Caco-2 (cell line): ENCODE results near the gene ESPN. TPM values are rescaled to one million over a fixed set of nuclear protein-coding genes. Genes with fewer than 3 reads are reported as not detected.
A peak's percentile ranks its signal among the peaks of the same experiment; 100 is the strongest.

Experiments used
- BruUV-seq: library from RNA; stranded (reverse); fragments of 400-500 nt; replicated peaks from 2 replicates; lab custom pipeline; 2021; lab: Mats Ljungman, UMichigan
- CTCF ChIA-PET: fragments of 300-600 bp; sonication (Branson Sonifier 250); formaldehyde crosslinking; loops from one replicate; lab custom pipeline; 2022; ENCODE audit warnings: antibody characterized with exemption; lab: Charles Lee
- POLR2A ChIA-PET: fragments of 300-600 bp; sonication (Branson Sonifier 250); formaldehyde crosslinking; loops from one replicate; lab custom pipeline; 2022; ENCODE audit warnings: antibody characterized with exemption; lab: Charles Lee
- DNase-seq, 2 experiments: peaks; one replicate each; pipeline versions ENCODE4 v3.0.0 to v3.0.0-alpha.2; 2020 to 2022
- H3K27me3 ChIP-seq: replicated peaks from 2 replicates; pipeline ENCODE4 v1.6.0; 2011; ENCODE audit warnings: low read length; ENCODE audit not compliant: control insufficient read depth, insufficient read depth
- H3K36me3 ChIP-seq: 2 replicates; pipeline ENCODE4 v1.5.1; 2011; ENCODE audit warnings: low read length; ENCODE audit not compliant: control insufficient read depth, insufficient read depth
- H3K4me1 ChIP-seq: fragments of 250-450 bp; sonication (Bioruptor Pico); 2 replicates; pipeline ENCODE4 v1.5.1; 2020; ENCODE audit warnings: mild to moderate bottlenecking
- H3K4me3 ChIP-seq: 2 replicates; pipeline ENCODE4 v1.5.1; 2011; ENCODE audit warnings: low read depth, mild to moderate bottlenecking, control low read depth, low read length
- H3K9me3 ChIP-seq: fragments of 250-450 bp; sonication (Bioruptor Pico); 2 replicates; pipeline ENCODE4 v1.5.1; 2020; ENCODE audit warnings: mild to moderate bottlenecking, moderate library complexity
- H3K27ac Mint-ChIP-seq: one replicate; pipeline ENCODE4 v1.8.0; 2022; ENCODE audit warnings: mixed read lengths; ENCODE audit not compliant: unreplicated experiment
- H3K27me3 Mint-ChIP-seq: one replicate; pipeline ENCODE4 v1.8.0; 2022; ENCODE audit warnings: mixed read lengths; ENCODE audit not compliant: insufficient read depth, unreplicated experiment
- H3K36me3 Mint-ChIP-seq: one replicate; pipeline ENCODE4 v1.8.0; 2022; ENCODE audit warnings: mild to moderate bottlenecking, mixed read lengths; ENCODE audit not compliant: insufficient read depth, unreplicated experiment
- H3K4me1 Mint-ChIP-seq: one replicate; pipeline ENCODE4 v1.8.0; 2022; ENCODE audit warnings: low read depth, mixed read lengths; ENCODE audit not compliant: unreplicated experiment
- H3K4me3 Mint-ChIP-seq: one replicate; pipeline ENCODE4 v1.8.0; 2022; ENCODE audit warnings: mild to moderate bottlenecking, moderate library complexity, mixed read lengths; ENCODE audit not compliant: unreplicated experiment
- H3K9me3 Mint-ChIP-seq: one replicate; pipeline ENCODE4 v1.8.0; 2022; ENCODE audit warnings: mixed read lengths; ENCODE audit not compliant: unreplicated experiment
- CTCF ChIP-seq, 2 experiments: fragments of 200-600 bp in 1 of 2; IDR thresholded peaks; 1 replicate in 1 of 2; 2 replicates in 1 of 2; pipeline versions ENCODE4 v1.5.1 to v1.8.0; 2011 to 2022; ENCODE audit warnings: antibody characterized with exemption in 1 of 2, control low read depth in 1 of 2, inconsistent platforms in 1 of 2, low read depth in 1 of 2, low read length in 1 of 2, mild to moderate bottlenecking in 1 of 2, moderate library complexity in 1 of 2; ENCODE audit not compliant: insufficient read depth in 1 of 2, severe bottlenecking in 1 of 2, unreplicated experiment in 1 of 2
- intact Hi-C: fragments of 100-400 bp; cut with micrococcal nuclease; formaldehyde crosslinking; loops from one replicate; pipeline ENCODE4 v1.10.0; 2022; ENCODE audit not compliant: unreplicated experiment
- total RNA-seq: library from RNA; stranded (reverse); gene quantifications from 2 replicates; pipeline ENCODE4 v1.2.3, GENCODE V29; 2022

The ESPN gene
- total RNA-seq, 1 experiment from 2014 or later: 16.3 TPM

- H3K9me3 Mint-ChIP-seq: no peaks in the 10 kb centered on the region
- H3K4me1 Mint-ChIP-seq: peaks cover under 1% of the 10 kb centered on the region
- peak overlapping the region; percentile 53 for H3K4me3 Mint-ChIP-seq
- Histone ChIP-seq H3K27me3 (no peaks in the 10 kb centered on the region), H3K4me3 (peak overlapping the region; percentile 42), H3K36me3 (no peaks in the 10 kb centered on the region), H3K4me1 (peaks cover 6% of the 10 kb centered on the region; the same call in 1 of the 2 replicates), H3K9me3 (no peaks in the 10 kb centered on the region)
- intact Hi-C loops: loop anchor here (10.0 kb wide), 1 partner anchor 108 kb away; the partner anchor contains the start of gene KLHL21
- no TSS peak for BruUV-seq
- H3K27me3 Mint-ChIP-seq: no peaks in the 10 kb centered on the region
- ChIA-PET CTCF (no interaction called here), POLR2A (no interaction called here)
- TF ChIP-seq CTCF (IDR thresholded peaks at IDR 0.05; ENCODE audit: insufficient read depth in 1 of 2, low read depth in 1 of 2, low read length in 1 of 2, severe bottlenecking in 1 of 2, unreplicated experiment in 1 of 2): no peak
- H3K27ac Mint-ChIP-seq: no peak overlapping the region
- H3K36me3 Mint-ChIP-seq: no peaks in the 10 kb centered on the region
- DNase-seq: no peak
These were observed 72.3 kb downstream of the ESPN start for GRCh38 chr1:6496890-6497214.

GRCh38 chr1:6497215-6497866 lies 72.8 kb downstream of the ESPN start:
- TF ChIP-seq CTCF (IDR thresholded peaks at IDR 0.05; ENCODE audit: insufficient read depth in 1 of 2, low read depth in 1 of 2, low read length in 1 of 2, severe bottlenecking in 1 of 2, unreplicated experiment in 1 of 2): no peak
- POLR2A ChIA-PET: interaction anchor here (1.0 kb wide), 1 partner anchor 82 kb away, joined by 3 read pairs; the partner anchor contains the start of gene ZBTB48
- Mint-ChIP-seq H3K4me1 (no peaks in the 10 kb centered on the region), H3K27me3 (no peaks in the 10 kb centered on the region), H3K27ac (no peak overlapping the region), H3K36me3 (no peaks in the 10 kb centered on the region), H3K4me3 (peak overlapping the region; percentile 64), H3K9me3 (no peaks in the 10 kb centered on the region)
- no TSS peak for BruUV-seq
- H3K27me3 ChIP-seq: no peaks in the 10 kb centered on the region
- intact Hi-C loops: loop anchor here (10.0 kb wide), 1 partner anchor 107 kb away; the partner anchor contains the start of gene KLHL21
- peak overlapping the region; percentile 75 for H3K4me3 ChIP-seq
- peak; percentile 56 to 61 for DNase-seq
- CTCF ChIA-PET: no interaction called here
- H3K36me3 ChIP-seq: no peaks in the 10 kb centered on the region
- no peaks in the 10 kb centered on the region for H3K9me3 ChIP-seq
- peaks cover 6% of the 10 kb centered on the region; the same call in 1 of the 2 replicates for H3K4me1 ChIP-seq

GRCh38 chr1:6497867-6498575 lies 73.4 kb downstream of the ESPN start:
- ChIA-PET POLR2A (interaction anchor here (1.0 kb wide), 1 partner anchor 82 kb away, joined by 3 read pairs; the partner anchor contains the start of gene ZBTB48), CTCF (interaction anchor here (1.6 kb wide), 1 partner anchor 26 kb away, joined by 4 read pairs; no protein-coding TSS in a partner anchor)
- no peaks in the 10 kb centered on the region for H3K27me3 ChIP-seq
- intact Hi-C loops: loop anchor here (10.0 kb wide), 1 partner anchor 107 kb away; the partner anchor contains the start of gene KLHL21
- no peak for DNase-seq
- no peaks in the 10 kb centered on the region for H3K36me3 ChIP-seq
- no peak for TF ChIP-seq CTCF (IDR thresholded peaks at IDR 0.05; ENCODE audit: insufficient read depth in 1 of 2, low read depth in 1 of 2, low read length in 1 of 2, severe bottlenecking in 1 of 2, unreplicated experiment in 1 of 2)
- Mint-ChIP-seq H3K27ac (no peak overlapping the region), H3K4me1 (no peaks in the 10 kb centered on the region), H3K4me3 (peak overlapping the region; percentile 64), H3K27me3 (no peaks in the 10 kb centered on the region), H3K9me3 (no peaks in the 10 kb centered on the region), H3K36me3 (no peaks in the 10 kb centered on the region)
- H3K4me1 ChIP-seq: peaks cover 6% of the 10 kb centered on the region; the same call in 1 of the 2 replicates
- BruUV-seq: no TSS peak
- H3K4me3 ChIP-seq: peak overlapping the region; percentile 75
- no peaks in the 10 kb centered on the region for H3K9me3 ChIP-seq
